SK-N-SH treated with all-trans-retinoic acid at 6 μM for 48 hours (cell line): Measurements from ENCODE around the gene CHRNG.

Experiments used
- ARNTL ChIP-seq: fragments of 450-650 bp; formaldehyde crosslinking; IDR thresholded peaks from 2 replicates; pipeline ENCODE4 v1.5.0; 2020; ENCODE audit warnings: low read depth, mild to moderate bottlenecking, moderate library complexity, borderline replicate concordance
- ISL1 ChIP-seq: fragments of 250-450 bp; sonication (Bioruptor Pico); IDR thresholded peaks from 2 replicates; pipeline ENCODE4 v2.1.2; 2022; ENCODE audit warnings: mild to moderate bottlenecking, moderate library complexity
- POU6F1 ChIP-seq: fragments of 250-450 bp; sonication (Bioruptor Pico); IDR thresholded peaks from 2 replicates; pipeline ENCODE4 v1.8.0; 2021; ENCODE audit warnings: low read depth, mild to moderate bottlenecking, moderate library complexity, borderline replicate concordance
- TCF4 ChIP-seq: fragments of 250-450 bp; sonication (Bioruptor Pico); IDR thresholded peaks from 2 replicates; pipeline ENCODE4 v1.8.0; 2021; ENCODE audit warnings: mild to moderate bottlenecking, moderate library complexity, borderline replicate concordance
- TOX ChIP-seq: fragments of 250-450 bp; sonication (Bioruptor Pico); IDR thresholded peaks from 2 replicates; pipeline ENCODE4 v1.8.0; 2021; ENCODE audit warnings: mild to moderate bottlenecking, moderate library complexity, borderline replicate concordance
- TSHZ2 ChIP-seq: fragments of 250-450 bp; sonication (Bioruptor Pico); IDR thresholded peaks from 2 replicates; pipeline ENCODE4 v1.5.0; 2020; ENCODE audit warnings: mild to moderate bottlenecking, moderate library complexity
- ZFP3 ChIP-seq: fragments of 250-450 bp; sonication (Bioruptor Pico); IDR thresholded peaks from 2 replicates; pipeline ENCODE4 v1.5.0; 2020; ENCODE audit warnings: mild to moderate bottlenecking, moderate library complexity
- ZNF565 ChIP-seq: fragments of 450-650 bp; formaldehyde crosslinking; conservative IDR thresholded peaks from 2 replicates; pipeline ENCODE4 v1.5.0; 2020; ENCODE audit warnings: low read depth, mild to moderate bottlenecking, moderate library complexity
- TF ChIP-seq, protein P1 (sequence below): fragments of 250-450 bp; sonication (Bioruptor Pico); IDR thresholded peaks from 2 replicates; pipeline ENCODE4 v1.8.0; 2020; ENCODE audit warnings: mild to moderate bottlenecking, moderate library complexity, borderline replicate concordance
- TF ChIP-seq, protein P2 (sequence below): fragments of 250-450 bp; sonication (Bioruptor Pico); IDR thresholded peaks from 2 replicates; pipeline ENCODE4 v1.5.1; 2021; ENCODE audit warnings: mild to moderate bottlenecking, moderate library complexity

DNA sequence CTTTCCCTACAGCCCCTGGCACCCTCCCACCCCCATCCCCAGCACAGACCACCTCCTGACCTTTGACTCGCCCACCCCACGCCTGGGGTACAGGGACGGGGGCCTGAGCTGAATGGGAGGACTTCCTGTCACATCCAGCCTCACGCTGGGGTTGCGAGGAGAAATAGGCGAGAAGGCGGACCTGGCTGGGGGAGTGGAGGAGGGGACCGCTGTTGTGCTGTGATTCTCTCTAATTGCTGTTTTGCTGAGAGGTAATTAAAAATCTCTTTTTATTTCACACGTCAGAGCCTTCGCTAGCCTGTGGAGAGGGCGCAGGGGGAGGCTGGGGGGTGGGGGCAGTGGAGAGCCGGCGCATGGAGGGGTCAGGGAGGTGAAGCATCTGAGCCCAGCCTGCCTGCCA is 42.1 kb upstream of the CHRNG start:
- TF ChIP-seq, protein P1, sequence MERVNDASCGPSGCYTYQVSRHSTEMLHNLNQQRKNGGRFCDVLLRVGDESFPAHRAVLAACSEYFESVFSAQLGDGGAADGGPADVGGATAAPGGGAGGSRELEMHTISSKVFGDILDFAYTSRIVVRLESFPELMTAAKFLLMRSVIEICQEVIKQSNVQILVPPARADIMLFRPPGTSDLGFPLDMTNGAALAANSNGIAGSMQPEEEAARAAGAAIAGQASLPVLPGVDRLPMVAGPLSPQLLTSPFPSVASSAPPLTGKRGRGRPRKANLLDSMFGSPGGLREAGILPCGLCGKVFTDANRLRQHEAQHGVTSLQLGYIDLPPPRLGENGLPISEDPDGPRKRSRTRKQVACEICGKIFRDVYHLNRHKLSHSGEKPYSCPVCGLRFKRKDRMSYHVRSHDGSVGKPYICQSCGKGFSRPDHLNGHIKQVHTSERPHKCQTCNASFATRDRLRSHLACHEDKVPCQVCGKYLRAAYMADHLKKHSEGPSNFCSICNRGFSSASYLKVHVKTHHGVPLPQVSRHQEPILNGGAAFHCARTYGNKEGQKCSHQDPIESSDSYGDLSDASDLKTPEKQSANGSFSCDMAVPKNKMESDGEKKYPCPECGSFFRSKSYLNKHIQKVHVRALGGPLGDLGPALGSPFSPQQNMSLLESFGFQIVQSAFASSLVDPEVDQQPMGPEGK: no peak
- TF ChIP-seq ZNF565 (CRISPR knock-in tag) (no peak), ZFP3 (CRISPR knock-in tag) (no peak), TCF4 (CRISPR knock-in tag) (no peak), TOX (CRISPR knock-in tag) (no peak), TSHZ2 (no peak), ISL1 (CRISPR knock-in tag) (no peak), POU6F1 (CRISPR knock-in tag) (no peak), ARNTL (CRISPR knock-in tag) (no peak)
- TF ChIP-seq, protein P2, sequence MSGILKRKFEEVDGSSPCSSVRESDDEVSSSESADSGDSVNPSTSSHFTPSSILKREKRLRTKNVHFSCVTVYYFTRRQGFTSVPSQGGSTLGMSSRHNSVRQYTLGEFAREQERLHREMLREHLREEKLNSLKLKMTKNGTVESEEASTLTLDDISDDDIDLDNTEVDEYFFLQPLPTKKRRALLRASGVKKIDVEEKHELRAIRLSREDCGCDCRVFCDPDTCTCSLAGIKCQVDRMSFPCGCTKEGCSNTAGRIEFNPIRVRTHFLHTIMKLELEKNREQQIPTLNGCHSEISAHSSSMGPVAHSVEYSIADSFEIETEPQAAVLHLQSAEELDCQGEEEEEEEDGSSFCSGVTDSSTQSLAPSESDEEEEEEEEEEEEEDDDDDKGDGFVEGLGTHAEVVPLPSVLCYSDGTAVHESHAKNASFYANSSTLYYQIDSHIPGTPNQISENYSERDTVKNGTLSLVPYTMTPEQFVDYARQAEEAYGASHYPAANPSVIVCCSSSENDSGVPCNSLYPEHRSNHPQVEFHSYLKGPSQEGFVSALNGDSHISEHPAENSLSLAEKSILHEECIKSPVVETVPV (CRISPR knock-in tag): no peak
